NCI-H1048 (cell line): ENCODE data around the gene MEFV.

Experiments used
- DNase-seq: peaks from one replicate; lab custom pipeline; 2025; lab: John Stamatoyannopoulos, UW

Gene MEFV

GRCh38 chr16:3268294-3268693, 11.9 kb upstream of the MEFV start:
- DNase-seq: no peak

- no peak for DNase-seq
Observed at GRCh38 chr16:3266873-3267537, 10.6 kb upstream of the MEFV start.

- peak; percentile 69 for DNase-seq
Observed at GRCh38 chr16:3264137-3265036, 8.0 kb upstream of the MEFV start.

DNA sequence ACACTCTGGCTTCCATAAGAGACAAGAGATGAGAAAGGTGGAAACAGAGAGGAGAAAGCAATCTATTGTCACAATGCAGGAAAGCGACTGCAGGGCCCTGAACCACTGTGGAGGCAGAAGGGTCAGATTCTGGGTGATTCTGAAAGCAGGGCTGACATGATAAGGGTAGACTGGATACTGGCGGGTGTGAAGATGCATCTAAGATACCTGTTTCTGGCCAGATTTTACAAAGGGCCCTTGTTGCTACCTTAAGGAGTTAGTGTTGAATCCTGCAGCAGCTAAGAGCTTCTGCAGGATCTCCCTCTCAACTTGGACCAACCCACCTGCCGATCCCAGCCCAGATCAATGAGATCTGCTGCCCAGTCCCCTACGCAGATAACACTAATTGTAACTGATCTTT, 6.1 kb upstream of the MEFV start:
- DNase-seq: no peak

GRCh38 chr16:3259836-3260235, 3.4 kb upstream of the MEFV start:
- DNase-seq: no peak

DNA sequence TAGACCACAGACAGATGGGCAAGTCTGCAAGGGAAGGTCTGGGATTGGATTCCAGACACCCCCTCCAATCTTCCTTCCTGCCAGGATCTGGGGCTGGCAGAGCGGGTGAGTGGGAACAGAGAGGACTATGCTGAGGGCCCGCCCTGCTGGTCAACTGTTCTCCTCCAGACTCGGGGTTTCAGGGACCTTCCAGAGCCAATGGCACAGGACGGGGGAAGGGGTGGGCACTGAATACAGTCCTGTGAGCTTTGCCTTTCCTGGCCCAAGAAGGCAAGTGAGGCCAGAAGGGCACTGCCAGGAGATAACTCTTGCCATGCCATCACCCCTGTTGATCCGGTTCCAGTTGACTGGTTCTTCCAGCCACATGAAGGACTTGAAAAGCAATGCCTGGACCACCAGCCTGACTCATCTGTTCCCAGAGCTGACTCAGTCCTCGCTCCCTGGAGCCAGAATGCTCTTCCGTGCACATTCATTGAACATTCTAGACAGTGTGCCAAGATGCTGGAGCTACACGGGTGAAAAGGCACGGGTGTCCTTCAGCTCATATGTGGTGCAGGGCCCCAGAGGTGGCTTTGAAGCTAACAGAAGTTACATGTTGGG, 533 bp upstream of the MEFV start:
- DNase-seq: no peak

- no peak for DNase-seq
Observed at GRCh38 chr16:3254309-3254708, 2.1 kb downstream of the MEFV start.

- DNase-seq: no peak
Observed at GRCh38 chr16:3252967-3253366, 3.5 kb downstream of the MEFV start.

DNA sequence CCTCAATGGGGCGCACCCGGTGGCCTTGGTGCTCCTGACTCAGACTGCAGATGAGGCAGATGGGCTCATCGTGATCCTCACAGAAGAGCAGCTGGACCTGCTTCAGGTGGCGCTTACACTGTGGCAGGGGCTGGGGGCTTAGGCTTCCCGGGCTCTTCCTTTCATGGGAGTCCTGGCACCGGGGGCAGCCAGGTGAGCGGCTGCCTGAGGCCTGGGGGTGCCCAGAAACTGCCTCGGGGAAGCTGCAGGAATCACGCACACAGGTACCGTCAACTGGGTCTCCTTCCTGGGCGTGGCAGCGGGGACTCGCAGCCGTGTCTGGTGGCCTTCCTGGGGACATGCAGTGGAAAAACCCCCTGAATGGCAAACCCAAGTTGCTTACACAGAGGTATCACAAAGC, 7.0 kb downstream of the MEFV start:
- no peak for DNase-seq

DNA sequence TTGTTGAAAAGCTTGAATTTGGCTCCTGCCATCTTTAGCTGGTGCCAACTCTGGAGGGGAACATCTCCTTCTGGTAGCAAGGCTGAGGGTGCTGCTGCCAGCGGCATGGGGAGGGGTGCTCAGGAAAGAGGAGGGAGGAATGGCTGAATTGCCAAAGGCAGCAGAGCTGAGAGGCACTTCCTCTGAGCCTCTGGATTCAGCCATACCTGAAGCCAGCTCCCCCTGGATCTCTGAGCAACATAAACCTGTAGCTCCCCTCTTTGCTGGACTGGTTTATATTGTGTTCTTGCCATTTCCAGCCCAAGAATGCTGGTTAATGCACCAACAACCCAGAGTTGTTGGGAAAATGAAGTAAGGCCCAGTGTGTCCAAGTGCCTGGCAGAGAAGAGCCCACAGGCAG, 7.4 kb downstream of the MEFV start:
- no peak for DNase-seq

DNA sequence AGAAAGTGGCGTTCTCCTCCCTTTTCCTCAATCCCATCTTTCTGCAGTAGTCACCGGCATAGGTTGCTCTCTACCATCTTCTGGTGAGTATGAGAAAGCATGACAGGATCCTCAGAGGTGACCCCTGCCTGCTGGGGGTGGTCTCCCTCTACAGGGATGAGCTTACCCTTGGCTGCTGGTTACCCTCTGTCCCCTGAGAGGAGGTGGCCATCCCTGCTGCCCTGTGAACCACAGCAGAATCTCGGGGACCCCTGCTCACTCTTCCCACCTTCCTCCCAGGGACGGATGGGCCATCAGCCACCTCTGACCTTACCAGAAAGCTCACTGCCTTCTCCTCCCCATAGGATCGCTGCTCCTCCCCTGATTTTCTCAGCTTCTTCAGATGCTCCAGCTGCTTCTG, 7.8 kb downstream of the MEFV start:
- no peak for DNase-seq

DNA sequence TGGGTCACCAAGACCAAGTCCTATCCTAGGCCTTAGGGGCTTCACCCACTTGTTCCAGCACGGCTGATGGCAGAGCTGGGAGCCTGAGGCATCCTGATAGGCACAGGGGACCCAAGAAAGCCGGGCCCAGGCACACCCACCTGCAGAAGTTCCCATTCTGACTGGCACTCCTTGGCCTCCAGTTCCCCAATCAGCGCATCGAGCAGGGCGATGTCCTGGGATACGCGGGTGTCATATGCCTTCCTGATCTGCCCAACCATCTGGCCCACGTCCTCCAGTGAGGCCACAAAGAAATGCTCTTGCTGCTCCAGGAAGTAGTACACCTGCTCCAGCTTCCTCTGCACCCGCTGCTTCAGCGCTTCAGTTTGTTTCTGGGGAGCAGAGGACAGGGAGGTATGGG, 9.6 kb downstream of the MEFV start:
- DNase-seq: no peak

GRCh38 chr16:3246002-3246401, 10.4 kb downstream of the MEFV start:
- no peak for DNase-seq

DNA sequence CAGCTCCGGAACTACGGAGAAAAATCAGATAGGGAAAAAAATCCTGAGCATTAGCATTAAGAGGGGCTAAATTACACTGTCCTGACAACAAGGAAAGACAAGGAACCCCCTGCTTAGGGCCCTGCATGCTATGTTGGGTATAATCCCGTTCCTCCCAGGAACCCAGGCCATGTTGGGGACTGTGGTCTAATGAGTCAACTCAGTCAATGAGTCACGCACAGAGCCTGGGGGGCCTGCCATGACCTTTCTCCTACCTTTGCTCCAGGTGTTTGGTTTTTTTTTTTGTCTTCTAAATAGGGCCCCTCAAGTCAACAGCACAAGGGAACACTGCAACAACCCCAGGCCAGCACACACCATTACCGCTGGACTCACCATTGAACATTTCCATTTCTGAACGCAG, 12.6 kb downstream of the MEFV start:
- no peak for DNase-seq

GRCh38 chr16:3242709-3243108, 13.7 kb downstream of the MEFV start:
- no peak for DNase-seq

DNA sequence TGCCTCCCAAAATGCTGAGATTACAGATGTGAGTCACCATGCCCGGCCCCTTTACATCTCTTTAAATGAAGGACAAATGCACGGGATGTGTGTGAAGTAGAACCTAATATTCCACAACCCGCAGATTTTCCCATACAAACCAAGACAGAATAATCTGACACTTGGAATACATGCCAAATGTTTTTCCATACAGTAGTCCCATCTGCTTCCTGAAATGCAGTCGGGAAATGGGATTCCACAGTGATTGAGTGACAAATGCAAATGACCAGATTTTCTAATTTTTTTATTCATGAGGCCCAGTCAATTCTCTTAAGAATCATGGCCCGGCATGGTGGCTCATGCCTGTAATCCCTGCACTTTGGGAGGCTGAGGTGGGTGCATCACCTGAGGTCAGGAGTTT, 14.7 kb downstream of the MEFV start:
- DNase-seq: no peak

- no peak for DNase-seq
Observed at GRCh38 chr16:3235856-3236669, 20.4 kb downstream of the MEFV start.

DNA sequence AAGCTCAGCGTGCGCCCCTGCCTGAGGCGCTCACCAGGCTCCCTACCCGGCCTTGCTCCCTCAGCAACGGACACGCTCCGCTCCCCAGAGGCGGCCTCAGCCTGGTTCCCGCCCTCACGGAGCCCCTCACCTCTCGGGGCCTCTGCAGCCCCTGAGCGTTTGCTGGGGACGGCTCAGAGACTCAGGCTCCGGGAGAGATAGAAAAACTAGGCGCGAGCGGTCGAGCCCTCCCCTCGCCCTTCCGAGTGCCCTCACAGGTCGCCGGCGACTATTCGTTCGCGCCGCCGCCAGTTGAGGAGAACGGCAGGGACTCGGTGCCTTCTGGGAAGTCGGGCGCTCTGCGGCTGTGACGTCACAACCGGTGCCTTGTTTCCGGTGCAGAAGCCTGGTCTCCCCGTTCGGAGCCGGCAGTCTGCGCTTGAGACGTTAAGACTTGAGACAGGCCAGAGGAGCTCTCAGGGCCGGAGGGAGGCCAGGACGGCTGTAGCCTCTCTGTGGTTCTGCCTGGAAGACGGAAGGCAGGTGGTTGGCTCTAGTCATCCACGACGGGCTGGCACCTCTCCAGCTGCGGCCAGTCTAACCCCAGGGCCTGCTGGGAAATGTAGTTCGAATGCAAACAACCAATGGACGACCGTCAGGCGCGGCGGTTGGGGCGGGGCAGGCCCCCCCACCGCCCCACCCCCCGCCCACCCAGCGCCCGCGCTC, 21.4 kb downstream of the MEFV start, which contains the start of gene ZNF200:
ZNF200 (minus strand) TSS at position 302 of the 705 bp plus-strand sequence. CDS start 1,403 bp downstream, outside the sequence.
- peak; percentile 13 for DNase-seq

- DNase-seq: no peak
Observed at GRCh38 chr16:3234543-3234856, 21.9 kb downstream of the MEFV start.

DNA sequence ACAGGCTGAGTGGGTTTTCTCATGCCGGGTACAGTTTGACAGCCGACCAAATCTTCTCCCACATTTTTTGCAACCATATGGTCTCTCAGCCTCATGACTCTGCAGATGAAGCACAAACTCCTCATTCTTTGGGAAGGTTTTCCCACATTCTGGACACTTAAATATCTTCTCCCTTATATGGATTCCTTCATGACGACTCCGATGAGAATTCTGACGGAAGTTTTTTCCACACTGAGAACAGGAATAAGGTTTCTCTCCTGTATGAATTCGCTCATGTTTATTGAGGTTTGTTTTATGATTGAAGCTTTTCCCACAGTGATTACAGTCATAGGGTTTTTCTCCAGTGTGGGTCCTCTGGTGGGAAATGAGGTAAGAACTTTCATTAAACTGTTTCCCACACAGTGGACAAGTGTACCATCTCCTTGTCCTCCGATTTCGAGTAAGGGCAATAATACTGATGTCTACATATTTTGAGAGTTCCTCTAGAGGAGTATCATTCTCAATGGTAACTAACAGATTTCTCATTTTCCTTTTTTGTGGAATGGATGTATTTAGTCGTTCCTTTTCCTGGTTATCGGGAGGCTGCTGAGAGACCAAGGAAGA, 32.4 kb downstream of the MEFV start:
- DNase-seq: no peak

DNA sequence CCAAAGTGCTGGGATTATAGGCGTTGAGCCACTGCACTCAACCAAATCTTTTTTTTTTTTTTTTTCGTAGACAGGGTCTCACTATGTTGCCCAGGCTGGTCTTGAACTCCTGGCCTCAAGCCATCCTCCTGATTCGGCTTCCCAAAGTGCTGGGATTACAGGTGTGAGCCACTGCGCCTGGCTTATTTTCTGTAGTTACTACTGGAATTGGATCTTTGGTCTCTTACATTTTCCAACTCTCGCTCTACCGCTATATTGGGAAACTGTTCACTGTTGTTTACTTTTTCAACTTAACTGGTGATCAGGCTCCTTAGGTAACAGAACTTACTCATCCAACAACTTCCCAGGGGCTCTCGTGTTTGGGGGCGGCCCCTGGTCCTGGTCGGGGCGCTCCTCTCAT, 35.6 kb downstream of the MEFV start:
- DNase-seq: no peak
